Activated T-cell treated with anti-CD3 and anti-CD28 coated beads for 24 hours (primary cell): ENCODE results near the gene PEX26.
"Not testable (repeated sequence)": the region's sequence is repeated elsewhere in the genome, so short reads cannot be mapped to it uniquely, and the experiment has no call there.

Experiments
- DNase-seq: peaks from one replicate; pipeline ENCODE4 v3.0.0-alpha.2; 2020; ENCODE audit warnings: low read depth

Gene PEX26

DNA sequence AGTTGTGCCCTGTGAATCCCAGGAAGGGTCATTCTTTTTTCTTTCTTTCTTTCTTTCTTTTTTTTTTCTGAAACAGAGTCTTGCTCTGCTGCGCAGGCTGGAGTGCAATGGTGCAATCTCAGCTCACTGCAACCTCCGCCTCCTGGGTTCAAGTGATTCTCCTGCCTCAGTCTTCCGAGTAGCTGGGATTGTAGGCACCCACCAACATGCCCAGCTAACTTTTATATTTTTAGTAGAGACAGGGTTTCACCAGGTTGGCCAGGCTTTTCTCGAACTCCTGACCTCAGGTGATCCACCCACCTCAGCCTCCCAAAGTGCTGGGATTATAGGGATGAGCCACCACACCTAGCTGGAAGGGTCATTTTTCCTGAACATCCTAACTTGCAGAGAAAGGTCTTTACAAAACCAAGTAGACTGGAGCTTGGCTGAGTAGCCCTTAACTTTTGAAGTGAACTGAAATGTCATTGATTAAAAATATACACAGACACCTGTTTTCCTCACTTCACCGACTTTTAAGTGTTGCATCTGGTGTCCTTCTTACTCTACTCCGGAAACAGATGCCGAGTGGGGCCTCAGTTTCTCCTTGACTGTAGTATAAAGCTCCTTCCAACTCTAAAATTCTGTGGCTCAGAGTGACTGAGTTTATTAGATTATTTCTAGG lies 6.4 kb upstream of the PEX26 start:
- DNase-seq = not testable (repeated sequence)

DNA sequence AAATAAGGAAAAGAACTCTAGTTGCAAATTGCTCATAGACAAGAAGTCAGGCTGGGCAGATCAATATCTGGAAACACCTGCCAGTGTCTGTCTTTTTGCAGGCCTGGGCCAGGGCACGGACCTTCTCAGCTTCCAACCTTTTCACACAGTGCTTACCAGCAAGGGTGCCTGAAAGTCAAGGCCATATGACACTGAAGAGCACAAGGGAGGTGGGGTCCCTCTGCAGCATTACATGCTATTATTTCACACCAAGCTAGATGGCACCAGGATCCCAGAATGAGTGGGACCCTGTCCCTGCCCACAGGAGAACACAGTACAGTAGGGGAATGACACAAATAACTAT lies 5.9 kb upstream of the PEX26 start:
- no peak for DNase-seq

- DNase-seq = no peak
These were observed 4.3 kb upstream of the PEX26 start for GRCh38 chr22:18073467-18073866.

GRCh38 chr22:18073927-18074326 lies 3.9 kb upstream of the PEX26 start:
- not testable (repeated sequence) for DNase-seq

DNA sequence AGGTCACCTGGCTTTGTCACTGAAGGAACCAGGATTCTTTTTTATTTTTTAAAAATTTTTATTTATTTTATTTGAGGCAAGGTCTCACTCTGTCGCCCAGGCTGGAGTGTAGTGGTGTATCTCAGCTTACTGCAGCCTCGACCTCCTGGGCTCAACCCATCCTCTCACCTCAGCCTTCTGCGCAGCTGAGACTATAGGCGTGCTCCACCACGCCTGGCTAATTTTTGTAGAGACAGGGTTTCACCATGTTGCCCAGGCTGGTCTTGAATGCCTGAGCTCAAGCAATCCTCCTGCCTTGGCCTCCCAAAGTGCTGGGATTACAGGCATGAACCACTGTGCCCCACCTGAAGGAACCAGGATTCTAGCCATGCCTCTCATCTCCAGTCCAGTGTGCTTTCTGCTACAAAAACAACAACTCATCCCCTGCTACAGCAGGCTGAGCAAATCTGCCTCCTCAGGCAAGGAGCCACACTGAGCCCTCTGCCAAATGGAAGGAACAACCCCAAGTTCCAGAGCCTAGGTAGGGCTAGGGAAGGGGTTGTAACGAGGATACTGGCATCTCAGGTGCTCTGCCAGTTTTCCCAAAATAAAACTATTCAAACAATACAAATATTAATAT lies 2.6 kb upstream of the PEX26 start:
- no peak for DNase-seq

GRCh38 chr22:18075720-18076497 lies 1.9 kb upstream of the PEX26 start:
- DNase-seq = peak; percentile 28

DNA sequence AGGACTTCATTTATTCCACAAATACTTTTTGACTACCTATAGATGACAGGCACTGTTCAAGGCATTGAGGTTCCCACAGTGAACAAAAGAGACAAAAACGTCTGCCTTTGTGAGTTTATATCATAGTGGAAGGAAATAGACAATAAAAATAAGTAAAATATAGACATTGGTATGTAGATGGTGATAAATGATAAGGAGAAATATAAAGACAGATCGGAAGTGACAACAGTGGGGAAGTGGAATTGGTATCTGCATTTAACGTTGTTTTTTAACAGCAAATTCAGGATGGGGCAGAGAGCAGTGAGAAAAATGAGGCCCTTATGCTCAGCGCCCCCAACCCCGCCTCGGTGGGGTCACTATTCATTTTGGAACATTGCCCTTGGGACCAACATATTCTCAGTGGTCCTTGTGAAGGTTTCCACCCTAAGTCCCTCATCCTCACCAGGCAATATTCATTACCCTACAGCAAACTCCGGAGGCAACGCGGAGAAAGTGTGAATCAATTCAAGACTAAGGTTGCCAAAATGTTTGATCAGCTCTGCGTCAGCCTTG lies 627 bp upstream of the PEX26 start:
- no peak for DNase-seq

DNA sequence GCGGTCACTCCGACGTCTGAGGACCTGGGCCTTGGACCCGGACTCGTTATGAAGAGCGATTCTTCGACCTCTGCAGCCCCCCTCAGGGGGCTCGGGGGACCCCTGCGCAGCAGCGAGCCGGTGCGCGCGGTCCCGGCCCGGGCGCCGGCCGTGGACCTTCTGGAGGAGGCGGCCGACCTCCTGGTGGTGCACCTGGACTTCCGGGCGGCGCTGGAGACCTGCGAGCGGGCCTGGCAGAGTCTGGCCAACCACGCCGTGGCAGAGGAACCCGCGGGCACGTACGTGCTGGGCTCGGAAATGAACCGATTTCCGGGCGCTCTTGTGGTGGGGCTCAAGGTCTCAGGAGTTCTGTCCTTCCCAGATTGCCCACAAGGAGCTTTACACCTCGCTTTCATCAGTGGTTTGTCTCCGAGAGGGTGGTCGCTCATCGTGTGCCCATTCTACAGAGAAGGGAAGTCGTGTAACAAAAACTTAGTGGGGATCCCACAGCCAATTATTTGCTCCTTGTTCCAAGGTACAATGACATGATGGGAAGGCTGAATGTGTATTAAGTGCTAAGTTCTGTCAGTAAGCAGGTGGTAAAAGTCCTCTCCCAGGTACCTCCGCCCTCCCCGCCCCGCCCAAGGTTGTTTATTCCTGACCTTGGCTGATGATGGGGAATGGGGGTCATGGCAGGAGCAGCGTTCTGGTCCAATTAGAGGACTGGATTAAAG lies 695 bp downstream of the PEX26 start:
- no peak for DNase-seq

GRCh38 chr22:18079706-18080233 lies 2.0 kb downstream of the PEX26 start:
- no peak for DNase-seq

GRCh38 chr22:18081416-18081815 lies 3.6 kb downstream of the PEX26 start:
- no peak for DNase-seq

DNA sequence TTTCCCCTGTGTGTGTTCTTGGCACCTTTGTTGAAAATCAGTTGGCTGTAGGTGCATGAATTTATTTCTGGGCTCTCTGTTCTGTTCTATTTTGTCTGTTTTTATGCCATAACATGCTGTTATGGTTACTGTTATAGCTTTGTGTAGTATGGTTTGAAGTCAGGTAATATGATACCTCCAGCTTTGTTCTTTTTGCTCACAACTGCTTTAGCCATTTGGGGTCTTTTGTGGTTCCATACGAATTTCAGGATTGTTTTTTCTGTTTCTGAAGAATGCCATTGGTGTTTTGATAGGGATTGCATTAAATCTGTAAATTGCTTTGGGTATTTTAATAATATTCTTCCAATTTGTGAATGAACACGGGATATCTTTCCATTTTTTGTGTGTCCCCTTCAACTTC lies 4.7 kb downstream of the PEX26 start:
- no peak for DNase-seq

GRCh38 chr22:18083406-18083805 lies 5.6 kb downstream of the PEX26 start:
- no peak for DNase-seq

GRCh38 chr22:18085188-18085587 lies 7.4 kb downstream of the PEX26 start:
- DNase-seq = no peak

- no peak for DNase-seq
These were observed 9.6 kb downstream of the PEX26 start for GRCh38 chr22:18087350-18087855.

GRCh38 chr22:18088825-18089568 lies 11.2 kb downstream of the PEX26 start:
- DNase-seq = no peak

DNA sequence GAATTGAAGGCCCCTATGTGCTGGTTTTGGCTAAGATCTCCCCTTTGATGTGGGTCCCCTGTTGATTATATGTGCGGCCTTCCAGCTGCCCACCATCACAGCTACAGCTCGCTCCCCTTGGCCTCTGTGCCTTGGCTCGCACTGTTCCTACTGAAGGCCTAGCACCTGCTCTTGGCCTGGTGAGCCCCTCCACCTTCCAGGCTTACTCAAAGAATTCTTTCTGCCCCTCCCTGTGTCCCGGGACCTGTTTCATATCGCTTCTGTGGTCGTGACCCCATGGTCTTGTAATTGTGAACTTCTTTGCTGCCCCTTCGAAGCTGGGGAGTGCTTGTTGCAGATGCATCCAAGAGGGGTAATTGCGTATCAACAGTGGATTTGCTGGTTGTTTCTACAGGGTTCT lies 12.5 kb downstream of the PEX26 start:
- DNase-seq = no peak

DNA sequence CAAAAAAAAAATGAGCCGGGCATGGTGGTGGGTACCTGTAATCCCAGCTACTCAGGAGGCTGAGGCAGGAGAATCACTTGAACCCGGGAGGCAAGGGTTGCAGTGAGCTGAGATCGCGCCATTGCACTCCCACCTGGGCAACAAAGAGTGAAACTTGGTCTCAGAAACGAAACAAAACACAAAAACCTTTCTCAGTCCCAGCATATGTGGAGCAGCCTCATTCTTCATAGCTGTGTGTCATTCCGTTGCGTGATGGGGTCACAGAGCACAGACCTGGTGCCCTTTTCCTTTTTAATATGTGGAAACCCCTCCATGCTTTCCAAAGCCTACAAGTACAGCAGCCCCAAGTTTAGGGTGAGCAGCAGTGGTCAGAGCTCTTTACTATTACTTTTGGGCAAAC lies 13.7 kb downstream of the PEX26 start:
- no peak for DNase-seq

DNA sequence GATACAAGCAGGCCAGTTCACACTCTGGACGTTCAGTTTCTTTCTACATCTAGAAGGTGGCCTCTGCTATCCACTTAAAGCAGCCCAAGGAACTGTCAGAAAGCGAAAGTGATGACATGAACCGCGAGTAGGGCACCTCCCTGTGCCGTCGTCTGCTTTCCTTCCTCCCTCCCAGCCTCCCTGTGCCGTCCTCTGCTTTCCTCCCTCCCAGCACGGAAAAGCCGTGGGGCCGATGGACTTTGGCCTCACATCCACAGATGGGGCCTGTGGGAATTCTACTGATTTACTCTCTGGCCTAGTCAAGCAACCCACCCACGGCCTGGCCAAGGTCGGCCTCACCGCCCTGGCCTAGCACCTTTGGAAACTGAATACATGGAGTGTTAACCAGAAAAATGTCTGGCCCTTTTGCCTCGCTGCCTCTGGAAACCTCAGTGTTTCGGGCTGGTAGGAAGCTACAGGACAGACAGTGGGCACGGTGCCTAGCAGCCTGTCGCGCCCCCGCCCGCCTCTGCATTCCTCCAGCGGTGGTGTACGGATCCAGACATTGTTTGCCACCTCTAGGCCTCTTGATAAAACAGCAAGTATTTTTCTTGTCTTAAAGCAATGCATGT lies 14.2 kb downstream of the PEX26 start:
- no peak for DNase-seq

- no peak for DNase-seq
These were observed 15.9 kb downstream of the PEX26 start for GRCh38 chr22:18093661-18094060.

- no peak for DNase-seq
These were observed 17.5 kb downstream of the PEX26 start for GRCh38 chr22:18095101-18095805.
